Panc1 (cell line): ENCODE data around the gene SIRT7. TPM values are rescaled to one million over a fixed set of nuclear protein-coding genes. Genes with fewer than 3 reads are reported as not detected.

Experiments
- ATAC-seq: fragments of 200-7000 bp; cut with Tn5 transposase; 2 replicates; pipeline ENCODE4 v1.9.1; 2020; ENCODE audit warnings: mild to moderate bottlenecking, moderate library complexity
- BruUV-seq: library from RNA; stranded (reverse); fragments of 400-500 nt; replicated peaks from 2 replicates; lab custom pipeline; 2021; lab: Mats Ljungman, UMichigan
- CTCF ChIA-PET: fragments of 300-600 bp; sonication (Branson Sonifier 250); formaldehyde crosslinking; loops from one replicate; lab custom pipeline; 2022; ENCODE audit warnings: antibody characterized with exemption; lab: Charles Lee
- POLR2A ChIA-PET: fragments of 300-600 bp; sonication (Branson Sonifier 250); formaldehyde crosslinking; loops from one replicate; lab custom pipeline; 2022; ENCODE audit warnings: antibody characterized with exemption; lab: Charles Lee
- DNase-seq: peaks from one replicate; pipeline ENCODE4 v3.0.0-alpha.2; 2010; ENCODE audit warnings: low read depth, low spot score
- H3K27ac ChIP-seq: 2 replicates; pipeline ENCODE4 v1.5.1; 2011; ENCODE audit warnings: mild to moderate bottlenecking, low read length, inconsistent platforms
- H3K27me3 ChIP-seq: fragments of 200-500 bp; sonication (Bioruptor generic); 2 replicates; pipeline ENCODE4 v1.6.0; 2014; ENCODE audit warnings: low read length, inconsistent platforms; ENCODE audit not compliant: control insufficient read depth, insufficient read depth
- H3K36me3 ChIP-seq: fragments of 200-500 bp; sonication (Bioruptor generic); 2 replicates; pipeline ENCODE4 v1.5.1; 2014; ENCODE audit warnings: inconsistent platforms, mild to moderate bottlenecking, low read length, moderate library complexity; ENCODE audit not compliant: control insufficient read depth, insufficient read depth
- H3K4me1 ChIP-seq: 2 replicates; pipeline ENCODE4 v1.5.1; 2011; ENCODE audit warnings: inconsistent platforms, mild to moderate bottlenecking, low read length, moderate library complexity; ENCODE audit not compliant: control insufficient read depth, insufficient read depth
- H3K4me3 ChIP-seq, 2 experiments: 2 replicates each; pipeline ENCODE4 v1.5.1; 2011 to 2012; ENCODE audit warnings: low read depth in 2 of 2, low read length in 2 of 2, mild to moderate bottlenecking in 2 of 2, inconsistent platforms in 1 of 2, moderate library complexity in 1 of 2
- H3K9me3 ChIP-seq: fragments of 200-500 bp; sonication (Bioruptor generic); 2 replicates; pipeline ENCODE4 v1.5.1; 2014; ENCODE audit warnings: low read depth, mild to moderate bottlenecking, inconsistent platforms, low read length, moderate library complexity; ENCODE audit not compliant: control insufficient read depth, insufficient read depth
- CTCF ChIP-seq: fragments of 450-650 bp; IDR thresholded peaks from 2 replicates; pipeline ENCODE4 v1.5.1; 2017; ENCODE audit warnings: mild to moderate bottlenecking
- POLR2AphosphoS5 ChIP-seq: IDR thresholded peaks from 2 replicates; pipeline ENCODE4 v1.6.1; 2012; ENCODE audit warnings: mild to moderate bottlenecking, low read depth, low read length, moderate library complexity
- REST ChIP-seq, 2 experiments: IDR thresholded peaks; 2 replicates each; pipeline ENCODE4 v1.6.1; 2011 to 2012; ENCODE audit warnings: low read depth in 2 of 2, control low read depth in 1 of 2, low read length in 1 of 2, mild to moderate bottlenecking in 1 of 2, moderate library complexity in 1 of 2; ENCODE audit not compliant: insufficient read depth in 1 of 2
- SIN3A ChIP-seq: IDR thresholded peaks from 2 replicates; pipeline ENCODE4 v1.6.1; 2012; ENCODE audit warnings: low read depth, mild to moderate bottlenecking, low read length, moderate library complexity, borderline replicate concordance; ENCODE audit not compliant: insufficient read depth
- TCF7L2 ChIP-seq: IDR thresholded peaks from 2 replicates; pipeline ENCODE4 v1.6.1; 2011; ENCODE audit warnings: mild to moderate bottlenecking, low read depth, low read length, inconsistent platforms
- in situ Hi-C: cut with HindIII; loops from 2 replicates; pipeline ENCODE4 v1.10.0; 2016; ENCODE audit warnings: low sequenced_read_pairs, low pct_unique_long_range_greater_than_20kb
- intact Hi-C: fragments of 100-400 bp; cut with micrococcal nuclease; formaldehyde crosslinking; loops from one replicate; pipeline ENCODE4 v1.10.0; 2022; ENCODE audit not compliant: unreplicated experiment
- total RNA-seq: library from RNA; stranded (reverse); gene quantifications from one replicate; pipeline ENCODE4 v1.2.1, GENCODE V29; 2021; ENCODE audit not compliant: unreplicated experiment

SIRT7 gene
- total RNA-seq, 1 experiment from 2014 or later: 82.5 TPM

GRCh38 chr17:81958633-81959342 lies 40.8 kb upstream of the SIRT7 start:
- H3K27ac ChIP-seq: no peak overlapping the region
- H3K4me3 ChIP-seq: peak overlapping the region in 1 of 2 experiments; percentile 48; a peak in 1 of 4 replicates
- in situ Hi-C loops: no loop called here
- peaks cover 5% of the 10 kb centered on the region; the same call in 1 of the 2 replicates for H3K36me3 ChIP-seq
- H3K27me3 ChIP-seq: no peaks in the 10 kb centered on the region; the same call in 1 of the 2 replicates
- ATAC-seq (no peak), DNase-seq (no peak)
- BruUV-seq: no TSS peak
- H3K4me1 ChIP-seq: peaks cover 6% of the 10 kb centered on the region
- intact Hi-C loops: no loop called here
- H3K9me3 ChIP-seq: no peaks in the 10 kb centered on the region
- no peak for TF ChIP-seq CTCF
- no peak for TF ChIP-seq TCF7L2
- TF ChIP-seq POLR2AphosphoS5: no peak
- no peak for TF ChIP-seq SIN3A
- no peak for TF ChIP-seq REST (IDR thresholded peaks at IDR 0.05; ENCODE audit: insufficient read depth in 1 of 2, low read depth in 2 of 2, low read length in 1 of 2)
- POLR2A ChIA-PET: no interaction called here
- CTCF ChIA-PET: interaction anchor here (0.6 to 4.4 kb wide), 7 partner anchors 11 to 79 kb away, joined by 3 to 37 read pairs (median 4); partner anchors contain the start of genes CENPX, DCXR and LRRC45

GRCh38 chr17:81957691-81958432 lies 39.9 kb upstream of the SIRT7 start:
- H3K36me3 ChIP-seq: peaks cover 5% of the 10 kb centered on the region; the same call in 1 of the 2 replicates
- no peaks in the 10 kb centered on the region for H3K9me3 ChIP-seq
- no peak for ATAC-seq
- H3K27me3 ChIP-seq: no peaks in the 10 kb centered on the region; the same call in 1 of the 2 replicates
- in situ Hi-C loops: no loop called here
- no peak overlapping the region for H3K4me3 ChIP-seq
- no TSS peak for BruUV-seq
- TF ChIP-seq POLR2AphosphoS5 (no peak), SIN3A (no peak), REST (IDR thresholded peaks at IDR 0.05; ENCODE audit: insufficient read depth in 1 of 2, low read depth in 2 of 2, low read length in 1 of 2) (no peak), CTCF (no peak), TCF7L2 (no peak)
- ChIA-PET POLR2A (no interaction called here), CTCF (interaction anchor here (0.5 kb wide), 1 partner anchor 12 kb away, joined by 3 read pairs; no protein-coding TSS in a partner anchor)
- peaks cover 6% of the 10 kb centered on the region for H3K4me1 ChIP-seq
- DNase-seq: no peak
- intact Hi-C loops: no loop called here
- H3K27ac ChIP-seq: no peak overlapping the region
